NCI-H524 (cell line): ENCODE results near the gene HOXC5.

ENCODE experiments used
- DNase-seq, 2 experiments: peaks; one replicate each; lab custom pipeline; 2025; lab: John Stamatoyannopoulos, UW

The HOXC5 gene

GRCh38 chr12:53995378-53996239, 37.2 kb upstream of the HOXC5 start:
- DNase-seq: peak in 1 of 2 experiments; percentile 22

GRCh38 chr12:53996240-53997203, 36.3 kb upstream of the HOXC5 start:
- no peak for DNase-seq

GRCh38 chr12:53997204-53998109, 35.4 kb upstream of the HOXC5 start:
- DNase-seq: no peak

GRCh38 chr12:53998110-53998899, 34.5 kb upstream of the HOXC5 start:
- DNase-seq: peak in 1 of 2 experiments; percentile 11

GRCh38 chr12:53998900-53999236, 34.0 kb upstream of the HOXC5 start:
- DNase-seq: no peak

- DNase-seq: peak; percentile 53 to 79
Observed at GRCh38 chr12:53999559-54000115, 33.2 kb upstream of the HOXC5 start.

GRCh38 chr12:54000116-54001114, 32.4 kb upstream of the HOXC5 start, which contains the start of gene HOXC9:
Gene HOXC9 (plus strand): TSS chr12:54000161. CDS start chr12:54000189, 28 bp downstream.
- DNase-seq: peak in 1 of 2 experiments; percentile 24

- no peak for DNase-seq
Observed at GRCh38 chr12:54001283-54002187, 31.3 kb upstream of the HOXC5 start.

- no peak for DNase-seq
Observed at GRCh38 chr12:54002278-54002914, 30.5 kb upstream of the HOXC5 start.

GRCh38 chr12:54002915-54003389, 29.9 kb upstream of the HOXC5 start:
- DNase-seq: no peak

GRCh38 chr12:54003625-54004024, 29.2 kb upstream of the HOXC5 start:
- DNase-seq: no peak

- no peak for DNase-seq
Observed at GRCh38 chr12:54004063-54004840, 28.6 kb upstream of the HOXC5 start.

GRCh38 chr12:54004841-54005530, 27.9 kb upstream of the HOXC5 start:
- DNase-seq: no peak

GRCh38 chr12:54005531-54005852, 27.4 kb upstream of the HOXC5 start:
- no peak for DNase-seq

GRCh38 chr12:54005853-54006558, 26.8 kb upstream of the HOXC5 start:
- DNase-seq: peak; percentile 51 to 79
